GM19397 (cell line): ENCODE measurements around the gene MALSU1.

Experiments
- ATAC-seq: cut with Tn5 transposase; IDR thresholded peaks from one replicate; pipeline ENCODE4 v1.9.1; 2021; ENCODE audit warnings: mild to moderate bottlenecking, moderate library complexity; ENCODE audit not compliant: unreplicated experiment

The MALSU1 gene

GRCh38 chr7:23335136-23335535 is 36.0 kb downstream of the MALSU1 start:
- no peak for ATAC-seq

- ATAC-seq: no peak
These were observed 36.5 kb downstream of the MALSU1 start for GRCh38 chr7:23335621-23336020.

- ATAC-seq: no peak
These were observed 36.9 kb downstream of the MALSU1 start for GRCh38 chr7:23336086-23336485.

GRCh38 chr7:23336799-23337283 is 37.7 kb downstream of the MALSU1 start:
- ATAC-seq: no peak

- no peak for ATAC-seq
These were observed 38.2 kb downstream of the MALSU1 start for GRCh38 chr7:23337374-23337773.

- no peak for ATAC-seq
These were observed 39.3 kb downstream of the MALSU1 start for GRCh38 chr7:23338439-23338838.

GRCh38 chr7:23338863-23339262 is 39.7 kb downstream of the MALSU1 start:
- no peak for ATAC-seq

GRCh38 chr7:23341846-23342598 is 42.9 kb downstream of the MALSU1 start:
- ATAC-seq: no peak

GRCh38 chr7:23343102-23343501 is 44.0 kb downstream of the MALSU1 start:
- no peak for ATAC-seq

GRCh38 chr7:23343806-23344475 is 44.8 kb downstream of the MALSU1 start:
- no peak for ATAC-seq

- no peak for ATAC-seq
These were observed 46.5 kb downstream of the MALSU1 start for GRCh38 chr7:23345601-23346000.

- ATAC-seq: no peak
These were observed 47.2 kb downstream of the MALSU1 start for GRCh38 chr7:23346316-23346715.

- ATAC-seq: no peak
These were observed 48.0 kb downstream of the MALSU1 start for GRCh38 chr7:23347033-23347681.

GRCh38 chr7:23347682-23348180 is 48.6 kb downstream of the MALSU1 start:
- ATAC-seq: no peak

- ATAC-seq: no peak
These were observed 50.5 kb downstream of the MALSU1 start for GRCh38 chr7:23349484-23350157.

- ATAC-seq: no peak
These were observed 51.3 kb downstream of the MALSU1 start for GRCh38 chr7:23350466-23350865.

GRCh38 chr7:23353172-23353571 is 54.0 kb downstream of the MALSU1 start:
- ATAC-seq: no peak

- no peak for ATAC-seq
These were observed 57.0 kb downstream of the MALSU1 start for GRCh38 chr7:23356168-23356567.

GRCh38 chr7:23356726-23357125 is 57.6 kb downstream of the MALSU1 start:
- ATAC-seq: no peak

GRCh38 chr7:23357190-23358093 is 58.3 kb downstream of the MALSU1 start:
- no peak for ATAC-seq
